SK-N-MC (cell line): Measurements from ENCODE around the gene C2CD5.
"Not testable (repeated sequence)": the region's sequence is repeated elsewhere in the genome, so short reads cannot be mapped to it uniquely, and the experiment has no call there.

Experiments used
- DNase-seq: peaks from one replicate; pipeline ENCODE4 v3.0.0-alpha.2; 2011; ENCODE audit warnings: low read depth, low spot score
- H3K27ac ChIP-seq: fragments of 200-600 bp; sonication (generic); 2 replicates; pipeline ENCODE4 v1.5.1; 2016; ENCODE audit warnings: mixed run types
- H3K36me3 ChIP-seq: fragments of 200-600 bp; sonication (generic); 2 replicates; pipeline ENCODE4 v1.6.1; 2017; ENCODE audit warnings: antibody characterized with exemption, low read length, mixed read lengths; ENCODE audit not compliant: insufficient read depth
- H3K4me3 ChIP-seq: fragments of 200-600 bp; sonication (generic); 2 replicates; pipeline ENCODE4 v1.5.1; 2016
- H3K9ac ChIP-seq: fragments of 200-600 bp; sonication (generic); 2 replicates; pipeline ENCODE4 v1.8.0; 2017; ENCODE audit warnings: mixed run types, mixed read lengths; ENCODE audit not compliant: insufficient read length
- H3K9me3 ChIP-seq: fragments of 200-600 bp; sonication (generic); 2 replicates; pipeline ENCODE4 v1.6.1; 2017; ENCODE audit warnings: low read depth, mild to moderate bottlenecking, antibody characterized with exemption, low read length, moderate library complexity, mixed read lengths
- EZH2 ChIP-seq: fragments of 200-600 bp; sonication (generic); IDR thresholded peaks from one replicate; pipeline ENCODE4 v1.6.1; 2017; ENCODE audit warnings: antibody characterized with exemption
- FOXP2 ChIP-seq: optimal IDR thresholded peaks from 2 replicates; pipeline ENCODE3; 2011; ENCODE audit warnings: mild to moderate bottlenecking, moderate library complexity; ENCODE audit not compliant: insufficient read depth; ENCODE audit errors: extremely low read length, control extremely low read depth
- POLR2AphosphoS5 ChIP-seq: IDR thresholded peaks from 2 replicates; pipeline ENCODE4 v1.6.1; 2012; ENCODE audit warnings: mild to moderate bottlenecking, low read depth, low read length, borderline replicate concordance

The C2CD5 gene

DNA sequence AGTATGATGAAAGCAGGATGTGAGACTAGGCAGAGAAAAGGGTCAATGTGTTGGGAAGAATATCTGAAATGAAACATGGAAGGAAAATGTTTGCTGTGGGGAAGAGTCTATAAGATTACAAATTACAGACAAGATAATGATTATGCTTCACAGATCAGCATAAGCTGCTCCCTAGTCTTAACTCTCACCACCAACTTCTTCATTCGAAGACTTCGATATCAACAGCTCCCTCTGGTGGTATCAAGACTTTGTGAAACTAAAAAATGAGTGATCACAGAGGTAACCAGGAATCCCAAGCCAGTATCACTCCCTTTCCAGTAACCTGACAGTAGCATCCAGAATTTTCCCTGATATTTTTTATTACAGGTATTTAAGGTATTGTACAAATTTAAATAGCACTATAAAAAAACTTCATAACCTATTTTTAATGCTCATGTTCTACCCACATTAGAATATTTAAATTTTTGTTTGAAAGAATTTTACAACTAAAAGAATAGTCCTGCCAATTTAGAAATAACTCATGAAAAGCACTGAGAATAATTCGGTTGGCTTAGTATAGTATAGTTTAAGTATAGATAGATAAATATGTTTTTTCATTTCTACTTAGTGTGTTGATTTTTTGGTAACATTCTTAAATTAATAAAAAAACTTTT, 84.4 kb downstream of the C2CD5 start:
- no peak for TF ChIP-seq EZH2
- no peak for TF ChIP-seq POLR2AphosphoS5
- TF ChIP-seq FOXP2, result no peak
- no peaks in the 10 kb centered on the region for H3K9me3 ChIP-seq
- no peak overlapping the region for H3K27ac ChIP-seq
- H3K36me3 ChIP-seq, result peaks cover 5% of the 10 kb centered on the region; the same call in 1 of the 2 replicates
- H3K4me3 ChIP-seq, result no peak overlapping the region
- peak; percentile 12 for DNase-seq
- no peak overlapping the region for H3K9ac ChIP-seq

DNA sequence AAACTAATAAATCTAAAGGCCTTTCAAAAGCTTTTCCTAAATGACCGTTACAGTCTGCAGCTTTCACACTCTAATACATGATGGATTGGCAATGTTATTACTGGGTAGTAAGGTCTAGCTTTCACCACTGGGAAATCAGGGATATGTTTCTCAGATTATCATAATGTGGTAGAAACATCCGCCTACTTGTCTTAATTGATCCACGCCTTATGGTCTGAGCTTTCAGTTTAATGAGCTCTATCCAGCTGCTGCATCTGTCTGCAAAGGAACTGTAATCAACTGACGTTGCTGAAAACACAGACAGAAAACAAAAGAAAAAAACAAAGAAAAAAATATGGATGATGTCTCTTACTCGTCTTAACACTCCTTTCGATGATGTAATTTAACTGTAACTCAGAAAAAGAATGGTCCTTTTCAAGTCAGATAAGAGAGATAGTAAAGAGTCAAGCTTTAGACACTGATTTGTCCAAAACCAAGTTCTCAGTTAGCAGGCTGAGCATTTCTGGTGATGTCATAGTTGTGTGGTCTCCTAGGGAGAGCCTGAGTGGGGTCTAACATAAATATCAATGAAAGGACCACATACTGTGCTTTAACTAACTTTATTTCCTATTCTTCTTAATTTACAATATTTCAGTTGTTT, 85.9 kb downstream of the C2CD5 start:
- H3K9me3 ChIP-seq, result no peaks in the 10 kb centered on the region
- peaks cover 5% of the 10 kb centered on the region; the same call in 1 of the 2 replicates for H3K36me3 ChIP-seq
- H3K4me3 ChIP-seq, result no peak overlapping the region
- no peak for DNase-seq
- no peak overlapping the region for H3K9ac ChIP-seq
- no peak overlapping the region for H3K27ac ChIP-seq
- TF ChIP-seq POLR2AphosphoS5, result no peak
- TF ChIP-seq FOXP2, result no peak
- no peak for TF ChIP-seq EZH2

DNA sequence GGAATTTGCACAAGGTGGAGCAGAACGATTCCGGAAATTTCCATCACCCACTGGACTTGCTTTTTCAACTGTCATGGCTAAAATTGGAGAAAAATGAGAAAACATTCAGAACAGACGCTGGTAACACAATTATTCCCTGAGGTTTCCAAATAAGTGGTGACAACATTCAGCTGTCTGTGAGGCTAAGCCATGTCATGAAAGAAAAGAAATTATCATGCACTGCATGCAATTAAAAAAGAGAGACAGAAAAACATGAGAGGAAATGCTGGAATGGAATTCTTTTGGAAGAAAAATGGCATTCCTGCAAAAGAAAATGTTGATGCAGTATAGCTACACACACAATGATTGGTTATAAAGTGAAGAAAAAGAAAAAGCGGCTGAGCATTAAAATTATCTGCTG, 87.3 kb downstream of the C2CD5 start:
- no peaks in the 10 kb centered on the region for H3K9me3 ChIP-seq
- TF ChIP-seq EZH2 (no peak), POLR2AphosphoS5 (no peak), FOXP2 (no peak)
- no peak overlapping the region for H3K27ac ChIP-seq
- H3K36me3 ChIP-seq, result peaks cover 5% of the 10 kb centered on the region; the same call in 1 of the 2 replicates
- H3K4me3 ChIP-seq, result no peak overlapping the region
- H3K9ac ChIP-seq, result no peak overlapping the region
- no peak for DNase-seq

DNA sequence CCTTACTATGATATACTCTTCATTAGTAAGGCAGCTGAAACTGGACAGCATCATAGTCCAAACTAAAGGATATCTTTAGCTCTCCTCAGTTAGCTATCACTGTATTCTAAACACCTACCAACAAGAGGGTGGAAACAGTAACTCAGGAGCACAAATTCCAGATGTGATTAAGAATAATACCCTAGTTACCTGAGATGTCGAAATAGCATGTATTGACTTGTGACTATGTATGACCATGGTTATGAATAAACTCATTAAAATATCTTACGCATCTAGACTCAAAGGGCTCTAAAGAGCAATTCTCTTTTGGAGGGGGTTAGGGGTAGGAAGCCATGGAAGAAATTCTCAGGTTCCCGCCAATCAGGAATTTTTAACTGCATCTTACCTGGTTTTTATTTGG, 90.8 kb downstream of the C2CD5 start:
- TF ChIP-seq EZH2 (no peak), POLR2AphosphoS5 (no peak), FOXP2 (no peak)
- Histone ChIP-seq H3K9ac (no peak overlapping the region), H3K36me3 (peaks cover 2% of the 10 kb centered on the region; the same call in 1 of the 2 replicates), H3K27ac (no peak overlapping the region), H3K4me3 (no peak overlapping the region), H3K9me3 (no peaks in the 10 kb centered on the region)
- DNase-seq, result no peak

DNA sequence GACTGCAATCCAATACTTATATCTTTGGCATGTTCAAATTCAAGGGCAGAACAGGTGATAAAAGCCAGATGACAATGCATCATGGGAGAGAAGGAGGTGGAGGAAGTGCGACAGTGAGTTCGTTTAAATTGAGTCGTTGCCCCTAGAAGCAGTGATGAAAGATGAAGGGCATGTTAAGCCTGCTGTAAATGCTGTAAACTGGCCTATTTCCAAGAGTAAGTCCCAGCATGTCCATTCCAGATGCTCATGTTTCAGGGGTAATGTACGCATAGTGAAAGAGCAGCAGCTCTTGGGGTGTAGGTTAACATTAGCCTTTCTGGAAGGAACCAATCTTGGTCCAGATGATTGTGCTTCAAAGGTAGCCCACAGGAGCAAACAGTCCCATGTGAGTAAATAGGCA, 97.1 kb downstream of the C2CD5 start:
- H3K27ac ChIP-seq, result no peak overlapping the region
- TF ChIP-seq EZH2 (no peak), FOXP2 (no peak), POLR2AphosphoS5 (no peak)
- no peaks in the 10 kb centered on the region for H3K9me3 ChIP-seq
- DNase-seq, result no peak
- no peaks in the 10 kb centered on the region for H3K36me3 ChIP-seq
- no peak overlapping the region for H3K9ac ChIP-seq
- H3K4me3 ChIP-seq, result no peak overlapping the region

DNA sequence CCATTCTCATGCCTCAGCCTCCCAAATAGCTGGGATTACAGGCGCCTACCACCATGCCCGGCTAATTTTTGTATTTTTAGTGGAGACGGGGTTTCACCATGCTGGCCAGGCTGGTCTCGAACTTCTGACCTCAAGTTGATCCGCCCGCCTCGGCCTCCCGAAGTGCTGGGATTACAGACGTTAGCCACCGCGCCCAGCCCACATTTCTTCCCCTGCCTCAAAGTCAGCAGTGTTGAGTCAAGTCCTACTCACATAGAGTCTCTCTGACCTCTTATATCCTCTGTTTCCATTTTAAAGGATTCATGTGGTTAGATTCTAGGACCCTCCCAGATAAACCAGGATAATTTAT, 100.1 kb downstream of the C2CD5 start:
- not testable (repeated sequence) for H3K36me3 ChIP-seq, H3K9ac ChIP-seq, H3K9me3 ChIP-seq, H3K4me3 ChIP-seq, H3K27ac ChIP-seq, DNase-seq

DNA sequence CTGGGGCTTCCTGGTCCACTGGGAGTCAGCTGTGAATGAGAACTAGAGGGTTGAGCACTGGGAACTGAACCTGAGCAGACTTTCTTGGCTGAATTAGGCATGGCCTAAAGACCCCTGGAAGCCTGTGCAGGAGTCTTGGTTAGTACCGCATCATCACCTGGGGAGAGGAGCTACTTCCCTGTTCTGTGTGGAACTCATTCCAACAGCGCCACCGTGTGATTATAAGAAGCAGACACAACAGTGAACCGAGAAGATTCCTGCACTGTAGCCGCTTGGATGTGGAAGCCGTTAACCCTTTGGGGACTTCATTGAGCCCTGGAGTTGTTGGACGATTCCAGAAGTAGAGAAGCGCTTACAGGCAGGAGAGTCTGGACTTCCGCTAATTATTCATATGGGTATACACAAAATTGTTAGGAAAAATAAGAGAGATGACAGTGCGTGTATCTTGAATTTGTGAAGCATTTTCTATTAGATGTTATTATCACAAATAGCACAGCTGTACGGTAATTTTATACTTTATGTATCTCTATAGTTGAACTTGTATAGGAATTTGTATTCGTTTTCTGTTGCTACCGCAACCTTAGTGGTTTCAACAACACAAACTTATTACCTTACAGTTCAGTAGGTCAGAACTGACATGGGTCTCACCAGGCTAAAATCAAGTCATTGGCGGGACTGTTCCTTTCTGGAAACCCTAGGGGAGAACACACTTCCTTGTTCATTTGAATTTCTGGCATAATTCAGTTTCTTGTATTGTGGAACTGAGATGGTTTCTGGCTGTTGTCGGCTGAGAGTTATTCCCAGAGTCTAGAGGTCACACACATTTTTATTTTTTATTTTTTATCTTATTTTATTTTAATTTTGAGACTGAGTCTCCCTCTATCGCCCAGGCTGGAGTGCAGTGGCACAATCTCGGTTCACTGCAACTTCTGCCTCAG, 100.7 kb downstream of the C2CD5 start:
- H3K9me3 ChIP-seq, result no peaks in the 10 kb centered on the region
- TF ChIP-seq EZH2 (no peak), FOXP2 (no peak), POLR2AphosphoS5 (no peak)
- H3K9ac ChIP-seq, result no peak overlapping the region
- H3K36me3 ChIP-seq, result no peaks in the 10 kb centered on the region
- H3K27ac ChIP-seq, result no peak overlapping the region
- H3K4me3 ChIP-seq, result 0 out of 2 replicates have a peak overlapping the region, but pooled peaks have one; percentile 25
- DNase-seq, result peak; percentile 55

DNA sequence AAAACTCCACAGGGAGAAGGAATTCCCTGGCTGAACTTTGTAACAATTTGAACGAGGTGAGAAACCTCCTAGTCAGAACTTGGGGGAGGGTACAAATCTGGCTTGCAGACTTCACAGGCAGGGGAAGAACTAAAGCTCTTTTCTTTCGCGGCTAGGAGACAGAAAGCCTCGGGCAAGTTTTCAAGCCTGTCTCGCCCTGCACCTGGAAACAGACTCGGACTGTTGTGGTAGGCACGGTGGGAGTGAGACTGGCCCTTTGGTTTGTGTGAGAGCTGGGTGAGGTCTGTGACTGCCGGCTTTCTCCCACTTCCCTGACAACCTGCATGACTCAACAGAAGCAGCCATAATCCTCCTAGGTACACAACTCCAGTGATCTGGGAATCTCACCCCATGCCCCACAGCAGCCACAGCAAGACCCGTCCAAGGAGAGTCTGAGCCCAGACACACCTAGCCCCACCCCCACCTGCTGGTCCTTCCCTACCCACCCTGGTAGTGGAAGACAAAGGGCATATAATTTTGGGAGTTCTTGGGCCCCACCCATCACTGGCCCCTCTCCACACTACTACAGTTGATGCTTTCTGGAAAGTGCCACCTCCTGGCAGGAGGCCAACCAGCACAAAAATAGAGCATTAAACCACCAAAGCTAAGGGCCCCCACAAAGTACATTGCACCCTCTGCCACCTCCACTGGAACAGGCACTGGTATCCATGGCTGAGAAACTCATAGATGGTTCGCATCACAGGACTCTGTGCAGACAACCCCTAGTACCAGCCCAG, 107.1 kb downstream of the C2CD5 start:
- no peaks in the 10 kb centered on the region for H3K36me3 ChIP-seq

More for the DNA sequence above, 107.1 kb downstream of the C2CD5 start:
- no peak overlapping the region for H3K27ac ChIP-seq
- H3K4me3 ChIP-seq, result no peak overlapping the region
- DNase-seq, result no peak
- no peak overlapping the region for H3K9ac ChIP-seq
- H3K9me3 ChIP-seq, result no peaks in the 10 kb centered on the region
- TF ChIP-seq POLR2AphosphoS5, result no peak
- no peak for TF ChIP-seq EZH2
- no peak for TF ChIP-seq FOXP2
